Measurements from ENCODE around the gene VWA8. TPM values are rescaled to one million over a fixed set of nuclear protein-coding genes. Genes with fewer than 3 reads are reported as not detected.
A peak's percentile ranks its signal among the peaks of the same experiment; 100 is the strongest.

Gene VWA8
- polyA plus RNA-seq, 1 donor (not counting 4 experiments of a cell fraction or from before 2014, with no cell fraction given) = 17.8 TPM

- Histone ChIP-seq H3K4me3 (ENCODE audit: control insufficient read depth in 2 of 3, extremely low read depth in 1 of 3, insufficient read depth in 2 of 3, low read depth in 1 of 3, low read length in 3 of 3) (no peak overlapping the region), H3K4me2 (ENCODE audit: control insufficient read depth, extremely low read depth, insufficient read depth, low read depth, low read length) (no peak overlapping the region), H3K9me3 (ENCODE audit: control insufficient read depth, low read depth, low read length) (no peaks in the 10 kb centered on the region), H3K9ac (ENCODE audit: control insufficient read depth, extremely low read depth, insufficient read depth, low read length) (no peak overlapping the region), H3K79me2 (ENCODE audit: control insufficient read depth, insufficient read depth, low read length) (no peaks in the 10 kb centered on the region), H3K4me1 (ENCODE audit: control insufficient read depth, extremely low read depth, insufficient read depth, low read length) (peaks cover 13% of the 10 kb centered on the region), H3K27ac (ENCODE audit: control insufficient read depth, insufficient read depth, low read length) (no peak overlapping the region), H3K27me3 (ENCODE audit: control insufficient read depth, extremely low read depth, insufficient read depth, low read length) (no peaks in the 10 kb centered on the region), H3K36me3 (ENCODE audit: control insufficient read depth in 2 of 2, extremely low read depth in 1 of 2, insufficient read depth in 2 of 2, low read length in 2 of 2) (no peaks in the 10 kb centered on the region), H2AFZ (ENCODE audit: control insufficient read depth, low read length) (peak overlapping the region; percentile 12), H3K9me1 (ENCODE audit: control insufficient read depth, extremely low read depth, insufficient read depth, low read length) (no peaks in the 10 kb centered on the region), H4K20me1 (ENCODE audit: control insufficient read depth, extremely low read depth, insufficient read depth, low read length) (no peaks in the 10 kb centered on the region)
- no peak for DNase-seq (ENCODE audit: low read depth, low spot score)
- no peak for TF ChIP-seq CTCF (optimal IDR thresholded peaks at IDR 0.05 in 1 of 3, IDR thresholded peaks at IDR 0.05 in 1 of 3, conservative IDR thresholded peaks at IDR 0.05 in 1 of 3; ENCODE audit: extremely low read depth in 1 of 3, insufficient read depth in 2 of 3, low read length in 3 of 3)
- no peak for TF ChIP-seq EZH2 (IDR thresholded peaks at IDR 0.05; ENCODE audit: low read length)
- dilution Hi-C loops (cut with MboI; ENCODE audit: extremely low pct_ligation_motif_present, low sequenced_read_pairs) = no loop called here
- no peak for FAIRE-seq
These were observed 46.9 kb upstream of the VWA8 start for GRCh38 chr13:42007844-42008243.

- dilution Hi-C loops (cut with MboI; ENCODE audit: extremely low pct_ligation_motif_present, low sequenced_read_pairs) = no loop called here
- Histone ChIP-seq H3K4me3 (ENCODE audit: control insufficient read depth in 2 of 3, extremely low read depth in 1 of 3, insufficient read depth in 2 of 3, low read depth in 1 of 3, low read length in 3 of 3) (no peak overlapping the region), H3K79me2 (ENCODE audit: control insufficient read depth, insufficient read depth, low read length) (no peaks in the 10 kb centered on the region), H3K4me1 (ENCODE audit: control insufficient read depth, extremely low read depth, insufficient read depth, low read length) (peaks cover 2% of the 10 kb centered on the region), H3K4me2 (ENCODE audit: control insufficient read depth, extremely low read depth, insufficient read depth, low read depth, low read length) (no peak overlapping the region), H3K36me3 (ENCODE audit: control insufficient read depth in 2 of 2, extremely low read depth in 1 of 2, insufficient read depth in 2 of 2, low read length in 2 of 2) (no peaks in the 10 kb centered on the region), H2AFZ (ENCODE audit: control insufficient read depth, low read length) (no peak overlapping the region), H3K9ac (ENCODE audit: control insufficient read depth, extremely low read depth, insufficient read depth, low read length) (no peak overlapping the region), H4K20me1 (ENCODE audit: control insufficient read depth, extremely low read depth, insufficient read depth, low read length) (no peaks in the 10 kb centered on the region), H3K27me3 (ENCODE audit: control insufficient read depth, extremely low read depth, insufficient read depth, low read length) (no peaks in the 10 kb centered on the region), H3K9me1 (ENCODE audit: control insufficient read depth, extremely low read depth, insufficient read depth, low read length) (no peaks in the 10 kb centered on the region), H3K27ac (ENCODE audit: control insufficient read depth, insufficient read depth, low read length) (no peak overlapping the region), H3K9me3 (ENCODE audit: control insufficient read depth, low read depth, low read length) (no peaks in the 10 kb centered on the region)
- TF ChIP-seq EZH2 (IDR thresholded peaks at IDR 0.05; ENCODE audit: low read length) (no peak), CTCF (optimal IDR thresholded peaks at IDR 0.05 in 1 of 3, IDR thresholded peaks at IDR 0.05 in 1 of 3, conservative IDR thresholded peaks at IDR 0.05 in 1 of 3; ENCODE audit: extremely low read depth in 1 of 3, insufficient read depth in 2 of 3, low read length in 3 of 3) (no peak)
- DNase-seq (ENCODE audit: low read depth, low spot score) (no peak), FAIRE-seq (no peak)
These were observed 41.2 kb upstream of the VWA8 start for GRCh38 chr13:42002066-42002465.
